ENCODE measurements around the gene ASB12.

Gene ASB12

GRCh38 chrX:64230123-64230970 is at the start of gene ASB12:
Gene ASB12 (minus strand): TSS chrX:64230607. CDS start chrX:64225650, 4,957 bp downstream.
- no peak for ATAC-seq
- TF ChIP-seq ZNF70 (CRISPR knock-in tag; IDR thresholded peaks at IDR 0.05): no peak
- no peak for TF ChIP-seq TOX (CRISPR knock-in tag; IDR thresholded peaks at IDR 0.05; ENCODE audit: borderline replicate concordance)
- TF ChIP-seq TCF4 (CRISPR knock-in tag; IDR thresholded peaks at IDR 0.05; ENCODE audit: borderline replicate concordance): no peak
- no peak for TF ChIP-seq ARNTL (CRISPR knock-in tag; IDR thresholded peaks at IDR 0.05; ENCODE audit: borderline replicate concordance, low read depth)
- TF ChIP-seq CREB5 (CRISPR knock-in tag; IDR thresholded peaks at IDR 0.05; ENCODE audit: low read depth): no peak
- no peak for TF ChIP-seq POU6F1 (CRISPR knock-in tag; IDR thresholded peaks at IDR 0.05; ENCODE audit: borderline replicate concordance, low read depth)
- TF ChIP-seq ZC3H10 (CRISPR knock-in tag; IDR thresholded peaks at IDR 0.05): no peak
- no peak for TF ChIP-seq OSR1 (CRISPR knock-in tag; IDR thresholded peaks at IDR 0.05)
- no peak for TF ChIP-seq GLIS3 (CRISPR knock-in tag; IDR thresholded peaks at IDR 0.05)
- no peak for TF ChIP-seq BACH2 (CRISPR knock-in tag; IDR thresholded peaks at IDR 0.05; ENCODE audit: borderline replicate concordance)
- no peak for TF ChIP-seq SNAI2 (CRISPR knock-in tag; IDR thresholded peaks at IDR 0.05)
- TF ChIP-seq PPARA (CRISPR knock-in tag; IDR thresholded peaks at IDR 0.05; ENCODE audit: borderline replicate concordance): no peak
- no peak for TF ChIP-seq RARB (CRISPR knock-in tag; IDR thresholded peaks at IDR 0.05)
- no peak for TF ChIP-seq ZFP30 (CRISPR knock-in tag; IDR thresholded peaks at IDR 0.05)
- no peak for TF ChIP-seq PATZ1 (CRISPR knock-in tag; IDR thresholded peaks at IDR 0.05; ENCODE audit: borderline replicate concordance)
- TF ChIP-seq ZNF8 (CRISPR knock-in tag; IDR thresholded peaks at IDR 0.05): no peak
- TF ChIP-seq ISL1 (CRISPR knock-in tag; IDR thresholded peaks at IDR 0.05): no peak

GRCh38 chrX:64265265-64265664 is 34.9 kb upstream of the ASB12 start:
- TF ChIP-seq ZFP3 (CRISPR knock-in tag; IDR thresholded peaks at IDR 0.05) (no peak), ISL1 (CRISPR knock-in tag; IDR thresholded peaks at IDR 0.05) (no peak), BACH2 (CRISPR knock-in tag; IDR thresholded peaks at IDR 0.05; ENCODE audit: borderline replicate concordance) (no peak), ZFP30 (CRISPR knock-in tag; IDR thresholded peaks at IDR 0.05) (no peak), GLIS3 (CRISPR knock-in tag; IDR thresholded peaks at IDR 0.05) (no peak), PATZ1 (CRISPR knock-in tag; IDR thresholded peaks at IDR 0.05; ENCODE audit: borderline replicate concordance) (no peak), ESRRG (CRISPR knock-in tag; IDR thresholded peaks at IDR 0.05) (no peak), ZNF8 (CRISPR knock-in tag; IDR thresholded peaks at IDR 0.05) (no peak), CSDC2 (CRISPR knock-in tag; IDR thresholded peaks at IDR 0.05) (no peak), RARB (CRISPR knock-in tag; IDR thresholded peaks at IDR 0.05) (no peak), ZNF70 (CRISPR knock-in tag; IDR thresholded peaks at IDR 0.05) (no peak)
- no peak for ATAC-seq

GRCh38 chrX:64229154-64229553 is 1.3 kb downstream of the ASB12 start:
- no peak for ATAC-seq
- TF ChIP-seq SNAI2 (CRISPR knock-in tag; IDR thresholded peaks at IDR 0.05) (no peak), ZFP30 (CRISPR knock-in tag; IDR thresholded peaks at IDR 0.05) (no peak), ZNF8 (CRISPR knock-in tag; IDR thresholded peaks at IDR 0.05) (no peak), ESRRG (CRISPR knock-in tag; IDR thresholded peaks at IDR 0.05) (no peak), OSR1 (CRISPR knock-in tag; IDR thresholded peaks at IDR 0.05) (no peak), CSRNP3 (CRISPR knock-in tag; IDR thresholded peaks at IDR 0.05) (no peak), ZNF70 (CRISPR knock-in tag; IDR thresholded peaks at IDR 0.05) (no peak), ZC3H10 (CRISPR knock-in tag; IDR thresholded peaks at IDR 0.05) (no peak), ZNF565 (CRISPR knock-in tag; conservative IDR thresholded peaks at IDR 0.05; ENCODE audit: low read depth) (no peak), ISL1 (CRISPR knock-in tag; IDR thresholded peaks at IDR 0.05) (no peak), RARB (CRISPR knock-in tag; IDR thresholded peaks at IDR 0.05) (no peak), BACH2 (CRISPR knock-in tag; IDR thresholded peaks at IDR 0.05; ENCODE audit: borderline replicate concordance) (no peak), TCF4 (CRISPR knock-in tag; IDR thresholded peaks at IDR 0.05; ENCODE audit: borderline replicate concordance) (no peak), TSHZ2 (CRISPR knock-in tag; IDR thresholded peaks at IDR 0.05) (no peak)
